Measurements from ENCODE around the gene RARRES1.
"Not testable (repeated sequence)": the region's sequence is repeated elsewhere in the genome, so short reads cannot be mapped to it uniquely, and the experiment has no call there.

Gene RARRES1

DNA sequence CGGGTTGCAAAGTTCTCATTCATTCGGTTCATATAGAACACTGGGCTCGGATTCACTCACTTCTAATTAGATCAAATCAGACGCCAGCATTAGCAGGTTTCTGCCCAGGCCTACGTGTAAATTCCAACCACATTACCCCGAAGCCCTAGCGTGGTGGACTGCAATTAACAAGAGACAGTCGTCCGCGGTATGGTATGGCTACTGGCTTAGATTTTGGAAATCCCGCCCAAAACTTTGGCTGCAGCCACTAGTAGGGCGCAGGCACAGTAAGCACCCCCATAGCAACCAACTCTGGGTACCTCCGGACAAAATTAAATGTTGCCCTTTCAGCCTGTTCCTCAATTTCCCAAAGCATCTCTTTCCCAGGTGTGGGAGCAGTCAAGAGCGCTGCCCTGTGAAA, 771 bp downstream of the RARRES1 start:
- no peak for DNase-seq

GRCh38 chr3:158728851-158729250, 3.4 kb downstream of the RARRES1 start:
- DNase-seq, result no peak

DNA sequence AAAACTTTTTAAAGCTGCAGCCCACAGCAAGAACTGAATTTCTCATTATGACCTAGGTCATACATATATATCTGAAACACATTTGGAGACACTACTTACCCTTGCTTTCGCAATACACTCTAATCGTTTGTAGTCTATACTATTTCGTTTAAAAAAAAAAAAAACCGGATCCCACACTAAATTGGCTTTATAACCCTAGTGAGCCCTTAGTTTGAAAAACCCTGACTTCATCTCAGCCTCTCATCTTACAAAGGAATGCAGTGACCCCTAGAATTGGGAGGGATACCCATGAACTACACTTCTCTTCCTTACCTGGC, 4.2 kb downstream of the RARRES1 start:
- DNase-seq, result no peak

GRCh38 chr3:158727206-158728060, 4.8 kb downstream of the RARRES1 start:
- peak; percentile 58 for DNase-seq

DNA sequence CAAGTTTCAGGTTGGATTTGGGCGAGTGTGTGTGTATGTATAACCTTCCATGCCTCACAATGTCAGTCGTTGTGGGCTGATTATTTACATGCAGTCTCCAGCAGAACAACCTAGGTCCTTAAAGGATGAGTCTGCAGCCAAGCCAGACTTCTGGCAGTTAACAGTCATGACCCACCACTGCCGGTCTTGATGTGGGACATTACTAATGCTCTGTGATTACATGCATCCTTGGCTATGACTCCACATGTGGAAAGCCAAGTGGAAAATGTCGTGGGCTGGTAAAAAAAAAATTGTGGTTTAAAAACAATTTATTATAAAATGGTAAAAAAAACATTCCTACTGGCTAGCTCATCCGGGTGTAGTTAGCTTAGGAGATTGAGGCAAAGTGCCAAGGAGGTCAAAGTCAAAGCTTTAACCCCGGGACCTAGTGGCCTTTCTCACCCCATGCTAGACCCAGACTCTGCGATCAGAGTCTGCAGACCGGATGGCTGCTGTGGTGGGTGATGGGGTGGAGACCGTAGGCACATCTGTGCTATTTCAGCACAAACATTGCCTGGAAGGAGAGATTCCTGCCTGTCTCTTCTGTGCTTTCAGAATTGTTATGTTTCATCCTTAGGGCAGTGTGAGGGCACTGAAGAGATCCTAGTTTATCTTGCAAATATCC, 6.8 kb downstream of the RARRES1 start:
- DNase-seq, result no peak

- no peak for DNase-seq
Measured at GRCh38 chr3:158723991-158724390, 8.3 kb downstream of the RARRES1 start.

GRCh38 chr3:158722108-158722507, 10.1 kb downstream of the RARRES1 start:
- no peak for DNase-seq

DNA sequence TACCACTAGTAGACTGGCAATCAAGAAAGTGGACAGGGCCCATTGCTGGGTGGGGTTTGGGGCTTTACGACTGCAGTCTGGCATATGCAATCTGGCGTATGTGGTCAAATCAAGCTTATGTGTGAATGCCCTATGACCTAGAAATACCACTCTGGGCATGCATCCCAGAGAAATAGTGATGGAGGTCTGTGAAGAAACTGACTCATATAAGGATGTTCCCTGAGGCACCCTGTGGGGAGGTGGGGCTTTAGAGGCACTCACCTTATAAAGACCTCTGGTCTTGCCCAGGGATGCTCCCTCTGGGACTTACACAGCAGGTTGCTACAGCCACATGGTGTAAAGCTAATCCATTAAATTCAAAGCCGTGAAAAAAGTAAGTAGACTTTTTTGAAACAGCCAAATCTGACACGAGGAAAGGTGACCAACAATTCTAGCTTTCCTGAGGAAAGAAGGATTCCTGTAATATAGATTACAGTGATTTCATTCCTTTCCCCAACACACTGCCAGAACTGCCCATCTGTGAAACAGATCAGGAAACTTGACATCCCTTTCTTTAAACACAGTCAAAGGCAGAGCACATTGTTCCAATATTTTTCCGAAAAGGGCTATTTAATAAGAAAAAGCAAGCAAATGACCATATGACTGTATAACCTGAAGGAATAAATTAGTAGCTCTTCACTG, 13.6 kb downstream of the RARRES1 start:
- DNase-seq, result no peak

DNA sequence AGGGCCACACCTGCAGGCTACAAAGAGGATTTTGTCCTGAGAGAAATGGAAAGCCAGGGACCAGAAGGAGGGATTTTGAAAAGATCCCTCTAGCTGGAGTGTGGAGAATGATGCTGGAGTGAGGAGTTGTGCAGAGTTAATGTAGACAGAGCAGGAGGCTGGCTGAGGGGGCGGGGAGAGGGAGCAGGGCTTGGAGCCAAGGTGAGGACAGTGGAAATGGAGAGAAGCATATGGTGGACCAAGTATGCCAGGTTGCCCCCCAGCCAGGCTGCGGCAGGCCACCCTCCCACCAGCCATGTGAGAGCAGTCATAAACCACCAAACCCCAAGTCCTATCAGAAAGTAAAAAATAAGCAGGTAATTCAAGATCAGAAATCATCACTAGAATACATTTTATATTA, 14.7 kb downstream of the RARRES1 start:
- DNase-seq, result no peak

DNA sequence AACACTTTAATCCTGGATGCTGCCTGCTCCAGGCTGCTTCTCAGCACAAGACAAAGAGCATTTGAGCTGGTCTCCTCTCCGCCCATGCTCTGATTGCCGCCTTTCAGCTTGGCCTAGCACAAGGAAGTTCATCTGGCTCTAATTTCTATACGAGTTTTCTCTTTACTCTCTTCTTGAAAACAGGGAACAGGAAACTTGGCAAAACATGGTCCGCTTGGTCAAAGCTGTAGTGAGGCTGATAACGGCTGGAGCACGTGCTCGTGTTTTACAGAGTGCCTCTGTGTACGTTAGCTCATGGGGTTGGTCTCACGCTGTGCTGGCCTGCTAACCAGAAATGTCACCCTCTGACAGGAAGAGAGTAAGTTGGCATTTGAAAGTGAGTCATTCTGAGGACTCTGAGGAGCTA, 19.2 kb downstream of the RARRES1 start:
- no peak for DNase-seq

- DNase-seq, result no peak
Measured at GRCh38 chr3:158712443-158712842, 19.8 kb downstream of the RARRES1 start.

- no peak for DNase-seq
Measured at GRCh38 chr3:158711886-158712285, 20.4 kb downstream of the RARRES1 start.

- no peak for DNase-seq
Measured at GRCh38 chr3:158710601-158711000, 21.7 kb downstream of the RARRES1 start.

GRCh38 chr3:158709666-158710083, 22.6 kb downstream of the RARRES1 start:
- no peak for DNase-seq

DNA sequence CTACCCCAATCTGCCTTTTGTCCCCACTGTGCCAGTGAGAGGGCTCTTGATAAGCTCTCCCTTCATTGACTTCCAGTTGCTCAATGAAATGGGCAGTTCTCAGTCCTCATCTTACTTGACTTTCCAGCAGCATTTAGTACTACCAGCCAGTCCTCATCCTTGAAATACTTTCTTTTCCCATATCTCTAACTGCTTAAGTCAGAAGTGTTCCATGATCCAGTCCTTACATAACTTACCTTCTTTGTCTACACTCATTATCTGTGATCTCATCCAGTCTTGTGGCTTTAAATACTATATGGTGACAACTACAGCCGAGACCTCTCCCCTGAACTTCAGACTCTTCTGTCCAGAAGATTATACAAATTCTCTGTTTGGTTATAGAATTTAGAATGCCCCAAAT, 28.7 kb downstream of the RARRES1 start:
- no peak for DNase-seq

DNA sequence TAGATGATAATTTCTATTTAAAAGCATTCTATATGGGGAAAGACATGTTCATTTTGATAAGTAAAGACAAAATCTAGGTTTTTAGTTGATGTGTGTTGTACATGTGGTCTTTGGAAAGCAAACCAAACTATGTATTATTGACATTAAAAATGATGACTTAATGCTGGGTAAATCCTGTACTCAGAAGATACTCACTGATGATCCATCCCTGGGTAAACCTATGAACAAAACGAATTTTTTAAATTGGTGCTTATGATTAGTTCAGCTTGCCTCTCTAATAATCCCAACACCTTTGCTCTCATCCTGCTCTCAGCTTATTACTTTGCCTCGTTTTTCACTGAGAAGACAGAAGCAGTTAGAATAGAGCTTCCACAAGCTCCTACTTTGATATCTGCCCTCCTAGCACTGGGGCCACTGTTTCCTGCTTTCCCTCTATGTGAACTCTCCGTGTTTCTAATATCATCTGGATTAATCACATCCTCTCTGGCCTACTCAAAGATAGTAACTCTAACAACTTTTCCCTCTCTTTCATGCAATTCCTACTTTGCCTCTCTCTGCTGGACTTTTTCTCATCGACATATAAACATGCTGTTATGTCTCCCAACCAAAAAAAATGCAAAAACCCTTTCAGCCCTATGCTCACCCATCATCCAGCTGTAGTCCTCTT, 29.3 kb downstream of the RARRES1 start:
- DNase-seq, result no peak

DNA sequence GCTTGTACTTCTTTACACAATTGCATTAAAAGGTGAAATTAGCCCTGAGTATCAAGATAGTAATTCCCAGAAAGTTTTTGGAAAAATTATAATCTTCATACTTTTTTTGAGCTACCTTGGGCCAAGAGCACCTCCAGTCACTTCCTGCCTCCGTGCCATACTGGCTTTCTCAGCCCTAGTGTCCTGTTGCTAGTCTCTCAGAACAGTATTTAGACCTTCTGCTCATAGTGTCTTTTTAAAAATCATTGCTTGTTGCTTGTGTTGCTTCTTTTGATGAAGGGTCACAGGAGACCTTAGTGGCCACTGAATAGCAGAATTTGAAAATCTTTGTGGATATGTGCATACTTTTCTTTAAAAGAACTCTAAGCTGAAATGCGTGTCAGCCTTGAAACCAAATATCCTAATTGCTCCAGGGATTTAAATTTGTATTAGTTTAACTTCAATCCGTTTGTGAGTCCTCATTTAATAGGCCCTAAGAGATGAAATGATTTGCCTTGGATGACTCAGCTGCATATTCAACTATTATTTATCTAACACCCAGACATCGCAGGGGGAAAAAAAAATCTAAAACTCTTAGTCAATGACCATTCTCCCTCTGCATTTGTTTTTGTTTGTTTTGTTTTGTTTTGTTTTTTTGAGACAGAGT, 30.7 kb downstream of the RARRES1 start:
- no peak for DNase-seq

- DNase-seq, result no peak
Measured at GRCh38 chr3:158700559-158700958, 31.7 kb downstream of the RARRES1 start.

- DNase-seq, result no peak
Measured at GRCh38 chr3:158696618-158697017, 35.6 kb downstream of the RARRES1 start.

DNA sequence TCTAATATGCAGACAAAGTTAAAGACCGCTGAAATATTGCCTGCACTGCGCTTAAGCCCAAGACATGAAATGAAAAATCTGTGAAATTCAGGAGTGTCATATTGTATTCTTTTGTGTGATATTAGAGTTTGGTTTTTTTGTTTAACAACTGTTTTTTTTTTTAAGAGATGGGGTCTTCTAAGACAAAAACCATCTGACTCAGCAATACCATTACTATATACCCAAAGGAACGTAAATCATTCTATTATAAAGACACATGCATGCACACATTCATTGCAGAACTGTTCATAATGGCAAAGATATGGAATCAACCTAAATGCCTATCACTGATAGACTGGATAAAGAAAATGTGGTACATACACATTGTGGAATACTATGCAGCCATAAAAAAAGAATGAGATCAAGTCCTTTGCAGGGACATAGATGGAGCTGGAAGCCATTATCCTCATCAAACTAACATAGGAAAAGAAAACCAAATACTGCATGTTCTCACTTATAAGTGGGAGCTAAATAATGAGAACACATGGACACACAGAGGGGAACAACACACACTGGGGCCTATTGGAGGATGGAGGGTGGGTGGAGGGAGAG, 38.3 kb downstream of the RARRES1 start:
- DNase-seq, result not testable (repeated sequence)

- no peak for DNase-seq
Measured at GRCh38 chr3:158685159-158685558, 47.1 kb downstream of the RARRES1 start.

- DNase-seq, result no peak
Measured at GRCh38 chr3:158683230-158683962, 48.9 kb downstream of the RARRES1 start.
